ENCODE measurements around the gene CFAP210.

Gene CFAP210

GRCh38 chr2:169694113-169694893 lies at the start of gene CFAP210, which contains the start of gene PHOSPHO2:
CFAP210 (minus strand) TSS chr2:169694405; CDS start chr2:169694327, 78 bp downstream.
PHOSPHO2 (plus strand) TSS chr2:169694469; CDS start chr2:169700972, 6,503 bp downstream.
- peak; percentile 98 for DNase-seq (ENCODE audit: low read depth)

- no peak for DNase-seq (ENCODE audit: low read depth)
Measured at GRCh38 chr2:169743549-169743948, 49.3 kb upstream of the CFAP210 start.

- no peak for DNase-seq (ENCODE audit: low read depth)
Measured at GRCh38 chr2:169739351-169739750, 45.1 kb upstream of the CFAP210 start.

GRCh38 chr2:169738566-169739229 lies 44.5 kb upstream of the CFAP210 start:
- DNase-seq (ENCODE audit: low read depth): no peak

- no peak for DNase-seq (ENCODE audit: low read depth)
Measured at GRCh38 chr2:169736902-169737301, 42.7 kb upstream of the CFAP210 start.

- DNase-seq (ENCODE audit: low read depth): no peak
Measured at GRCh38 chr2:169735623-169736022, 41.4 kb upstream of the CFAP210 start.

GRCh38 chr2:169734169-169734847 lies 40.1 kb upstream of the CFAP210 start:
- no peak for DNase-seq (ENCODE audit: low read depth)

GRCh38 chr2:169732583-169733358 lies 38.6 kb upstream of the CFAP210 start:
- no peak for DNase-seq (ENCODE audit: low read depth)

- no peak for DNase-seq (ENCODE audit: low read depth)
Measured at GRCh38 chr2:169732075-169732474, 37.9 kb upstream of the CFAP210 start.

- DNase-seq (ENCODE audit: low read depth): no peak
Measured at GRCh38 chr2:169729274-169729605, 35.0 kb upstream of the CFAP210 start.

- DNase-seq (ENCODE audit: low read depth): no peak
Measured at GRCh38 chr2:169727065-169727464, 32.9 kb upstream of the CFAP210 start.

GRCh38 chr2:169721016-169721415 lies 26.8 kb upstream of the CFAP210 start:
- DNase-seq (ENCODE audit: low read depth): no peak

- no peak for DNase-seq (ENCODE audit: low read depth)
Measured at GRCh38 chr2:169718930-169719504, 24.8 kb upstream of the CFAP210 start.

- no peak for DNase-seq (ENCODE audit: low read depth)
Measured at GRCh38 chr2:169717691-169718063, 23.5 kb upstream of the CFAP210 start.

GRCh38 chr2:169716938-169717690 lies 22.9 kb upstream of the CFAP210 start:
- no peak for DNase-seq (ENCODE audit: low read depth)

- DNase-seq (ENCODE audit: low read depth): no peak
Measured at GRCh38 chr2:169716238-169716886, 22.2 kb upstream of the CFAP210 start.

- no peak for DNase-seq (ENCODE audit: low read depth)
Measured at GRCh38 chr2:169715379-169716237, 21.4 kb upstream of the CFAP210 start.

- DNase-seq (ENCODE audit: low read depth): no peak
Measured at GRCh38 chr2:169714699-169715098, 20.5 kb upstream of the CFAP210 start.

GRCh38 chr2:169713331-169713730 lies 19.1 kb upstream of the CFAP210 start:
- no peak for DNase-seq (ENCODE audit: low read depth)

GRCh38 chr2:169712791-169713227 lies 18.6 kb upstream of the CFAP210 start:
- DNase-seq (ENCODE audit: low read depth): no peak
